H1 (cell line): ENCODE measurements around the gene MRPS26. TPM values are rescaled to one million over a fixed set of nuclear protein-coding genes. Genes with fewer than 3 reads are reported as not detected.

Experiments used
- CTCF ChIA-PET: fragments of 300-600 bp; sonication (Branson Sonifier 250); formaldehyde crosslinking; loops from one replicate; lab custom pipeline; 2021; ENCODE audit not compliant: partially characterized antibody; lab: Charles Lee
- POLR2A ChIA-PET: fragments of 300-600 bp; sonication (Branson Sonifier 250); formaldehyde crosslinking; loops from one replicate; lab custom pipeline; 2021; ENCODE audit warnings: inconsistent platforms; ENCODE audit not compliant: partially characterized antibody; lab: Charles Lee
- DNase-seq, 2 experiments: peaks; one replicate each; pipeline versions ENCODE4 v3.0.0 to v3.0.0-alpha.2; 2010 to 2022; ENCODE audit warnings: low spot score in 2 of 2, low read depth in 1 of 2, mixed read lengths in 1 of 2
- FAIRE-seq: peaks from 2 replicates; lab custom pipeline; 2011; peaks lifted over from hg19 to GRCh38; lab: Jason Lieb, UNC
- H2AFZ ChIP-seq: 2 replicates; pipeline ENCODE4 v1.8.1; 2012; ENCODE audit warnings: low read length, inconsistent platforms
- H2AK5ac ChIP-seq: 2 replicates; pipeline ENCODE4 v1.6.1; 2013; ENCODE audit warnings: low read depth, low read length
- H2BK120ac ChIP-seq: replicated peaks from 2 replicates; pipeline ENCODE3; 2013; ENCODE audit warnings: low read depth, low read length, inconsistent platforms
- H2BK12ac ChIP-seq: 2 replicates; pipeline ENCODE4 v1.6.1; 2013; ENCODE audit warnings: low read depth, low read length
- H2BK15ac ChIP-seq: 2 replicates; pipeline ENCODE4 v1.6.1; 2013; ENCODE audit warnings: low read length
- H2BK20ac ChIP-seq: 2 replicates; pipeline ENCODE4 v1.6.1; 2013; ENCODE audit warnings: low read length
- H2BK5ac ChIP-seq: 2 replicates; pipeline ENCODE4 v1.6.1; 2013; ENCODE audit warnings: low read depth, low read length
- H3K14ac ChIP-seq: 2 replicates; pipeline ENCODE4 v1.6.1; 2013; ENCODE audit warnings: inconsistent platforms; ENCODE audit not compliant: insufficient read length
- H3K18ac ChIP-seq: 2 replicates; pipeline ENCODE4 v1.6.1; 2013; ENCODE audit warnings: low read length; ENCODE audit errors: extremely low read depth
- H3K23ac ChIP-seq: 2 replicates; pipeline ENCODE4 v1.6.1; 2013; ENCODE audit warnings: inconsistent platforms; ENCODE audit not compliant: insufficient read length
- H3K23me2 ChIP-seq: 2 replicates; pipeline ENCODE4 v1.6.1; 2013; ENCODE audit warnings: low read depth, low read length
- H3K27ac ChIP-seq: 2 replicates; pipeline ENCODE4 v1.6.1; 2011; ENCODE audit warnings: low read depth, low read length, inconsistent platforms
- H3K27me3 ChIP-seq, 4 experiments: replicated peaks in 1 of 4; 1 replicate in 1 of 4; 2 replicates in 3 of 4; pipeline versions ENCODE4 v1.6.1 to v1.8.1; 2011 to 2013; ENCODE audit warnings: low read length in 3 of 4, mild to moderate bottlenecking in 3 of 4, inconsistent platforms in 2 of 4, mixed read lengths in 2 of 4, moderate library complexity in 1 of 4; ENCODE audit not compliant: control insufficient read depth in 3 of 4, insufficient read depth in 3 of 4; ENCODE audit errors: extremely low read depth in 1 of 4
- H3K36me3 ChIP-seq, 4 experiments: 2 replicates each; pipeline versions ENCODE4 v1.6.1 to v1.8.1; 2011 to 2013; ENCODE audit warnings: mild to moderate bottlenecking in 4 of 4, low read length in 3 of 4, moderate library complexity in 2 of 4, control low read depth in 1 of 4, inconsistent platforms in 1 of 4; ENCODE audit not compliant: insufficient read depth in 4 of 4, control insufficient read depth in 2 of 4
- H3K4ac ChIP-seq: replicated peaks from 2 replicates; pipeline ENCODE3; 2013; ENCODE audit warnings: low read length, low read depth, mixed read lengths, inconsistent platforms; ENCODE audit not compliant: insufficient read length
- H3K4me1 ChIP-seq, 4 experiments: replicated peaks in 1 of 4; 1 replicate in 1 of 4; 2 replicates in 3 of 4; pipeline versions ENCODE4 v1.6.1 to v1.8.1; 2011 to 2013; ENCODE audit warnings: low read length in 3 of 4, inconsistent platforms in 2 of 4, mixed read lengths in 1 of 4; ENCODE audit not compliant: insufficient read depth in 4 of 4, control insufficient read depth in 3 of 4
- H3K4me2 ChIP-seq, 2 experiments: 2 replicates each; pipeline versions ENCODE4 v1.6.1 to v1.8.1; 2011 to 2013; ENCODE audit warnings: low read depth in 2 of 2, low read length in 2 of 2, control low read depth in 1 of 2, inconsistent platforms in 1 of 2, mild to moderate bottlenecking in 1 of 2; ENCODE audit not compliant: insufficient read depth in 1 of 2
- H3K4me3 ChIP-seq, 4 experiments: fragments of 200-600, 300-600 bp in 1 of 4; sonication (generic), shearing (Covaris generic), sonication (Bioruptor Twin) in 1 of 4; 2 replicates each; pipeline versions ENCODE4 v1.5.1 to v1.8.1; 2011 to 2016; ENCODE audit warnings: low read length in 4 of 4, low read depth in 3 of 4, control low read depth in 2 of 4, inconsistent platforms in 2 of 4, mild to moderate bottlenecking in 2 of 4, mixed read lengths in 1 of 4, moderate library complexity in 1 of 4; ENCODE audit not compliant: insufficient read depth in 2 of 4; ENCODE audit errors: extremely low read depth in 1 of 4
- H3K56ac ChIP-seq: replicated peaks from 2 replicates; pipeline ENCODE3; 2013; ENCODE audit warnings: low read depth, mild to moderate bottlenecking, mixed read lengths, low read length, inconsistent platforms; ENCODE audit not compliant: insufficient read length
- H3K79me1 ChIP-seq: 2 replicates; pipeline ENCODE4 v1.6.1; 2013; ENCODE audit warnings: low read depth, low read length, control low read depth
- H3K79me2 ChIP-seq, 2 experiments: 2 replicates each; pipeline versions ENCODE4 v1.6.1 to v1.8.1; 2012 to 2013; ENCODE audit warnings: low read length in 2 of 2, mild to moderate bottlenecking in 2 of 2, inconsistent platforms in 1 of 2; ENCODE audit not compliant: insufficient read depth in 2 of 2, control insufficient read depth in 1 of 2
- H3K9ac ChIP-seq, 4 experiments: replicated peaks in 1 of 4; 1 replicate in 1 of 4; 2 replicates in 3 of 4; pipeline versions ENCODE4 v1.6.1 to v1.8.1; 2011 to 2013; ENCODE audit warnings: low read depth in 3 of 4, low read length in 3 of 4, control low read depth in 2 of 4, mild to moderate bottlenecking in 2 of 4, moderate library complexity in 2 of 4, inconsistent platforms in 1 of 4; ENCODE audit errors: extremely low read depth in 1 of 4
- H3K9me3 ChIP-seq, 2 experiments: 2 replicates each; pipeline versions ENCODE4 v1.6.1 to v1.8.1; 2012 to 2013; ENCODE audit warnings: mild to moderate bottlenecking in 2 of 2, moderate library complexity in 2 of 2, control low read depth in 1 of 2, inconsistent platforms in 1 of 2, low read depth in 1 of 2, low read length in 1 of 2, mixed read lengths in 1 of 2; ENCODE audit not compliant: insufficient read depth in 2 of 2
- H4K20me1 ChIP-seq, 2 experiments: replicated peaks in 1 of 2; 2 replicates each; pipeline versions ENCODE3 to v1.8.1; 2011 to 2013; ENCODE audit warnings: inconsistent platforms in 2 of 2, low read length in 2 of 2, mild to moderate bottlenecking in 1 of 2; ENCODE audit not compliant: insufficient read depth in 2 of 2, control insufficient read depth in 1 of 2
- H4K5ac ChIP-seq: 2 replicates; pipeline ENCODE4 v1.6.1; 2013; ENCODE audit warnings: low read length, low read depth, mixed read lengths, inconsistent platforms; ENCODE audit not compliant: insufficient read length
- H4K8ac ChIP-seq: 2 replicates; pipeline ENCODE4 v1.8.0; 2013; ENCODE audit warnings: mild to moderate bottlenecking, moderate library complexity, low read length, inconsistent platforms; ENCODE audit not compliant: insufficient read depth; ENCODE audit errors: extremely low read depth
- H4K91ac ChIP-seq: replicated peaks from 2 replicates; pipeline ENCODE3; 2013; ENCODE audit warnings: low read length, mixed read lengths, inconsistent platforms; ENCODE audit not compliant: insufficient read length
- EZH2 ChIP-seq: fragments of 200-600 bp; sonication (generic); IDR thresholded peaks from 2 replicates; pipeline ENCODE4 v1.7.1; 2012; ENCODE audit warnings: low read depth, mild to moderate bottlenecking, moderate library complexity, low read length, inconsistent platforms; ENCODE audit not compliant: severe bottlenecking
- SIN3A ChIP-seq, 2 experiments: IDR thresholded peaks in 1 of 2; conservative IDR thresholded peaks in 1 of 2; 2 replicates each; pipeline ENCODE4 v1.6.1; 2011 to 2012; ENCODE audit warnings: low read length in 2 of 2, improper control_type of control experiment in 1 of 2, low read depth in 1 of 2, mild to moderate bottlenecking in 1 of 2
- SUZ12 ChIP-seq: fragments of 200-600 bp; sonication (generic); IDR thresholded peaks from 2 replicates; pipeline ENCODE4 v1.6.1; 2012; ENCODE audit warnings: mild to moderate bottlenecking, inconsistent platforms, low read length, moderate library complexity, mixed read lengths
- TAF7 ChIP-seq: optimal IDR thresholded peaks from 2 replicates; pipeline ENCODE3; 2011; ENCODE audit warnings: low read depth, mild to moderate bottlenecking, inconsistent platforms, low read length, moderate library complexity, borderline replicate concordance
- YY1 ChIP-seq: IDR thresholded peaks from 2 replicates; pipeline ENCODE4 v1.6.1; 2011; ENCODE audit warnings: low read depth, mild to moderate bottlenecking, low read length
- WGBS, 2 experiments: shearing (Covaris generic) in 1 of 2; methylation state at CpG; one replicate each; pipeline versions ENCODE4 v1.1.6 to v1.1.7; 2013 to 2015; ENCODE audit warnings: low lambda C conversion rate in 2 of 2, mixed read lengths in 2 of 2, inconsistent platforms in 1 of 2, low coverage in 1 of 2, missing lambda C conversion rate in 1 of 2; ENCODE audit not compliant: insufficient replicate concordance in 2 of 2, insufficient coverage in 1 of 2, insufficient read length in 1 of 2; ENCODE audit errors: extremely low coverage in 1 of 2, missing lambda C conversion rate in 1 of 2; 5-methylcytosine and 5-hydroxymethylcytosine counted together
- polyA plus RNA-seq, 7 experiments: library from polyadenylated mRNA; depleted of rRNA in 3 of 7; stranded (reverse) in 5 of 7; unstranded in 2 of 7; fragments of >200 nt in 5 of 7; fragments of 200-250 nt in 2 of 7; gene quantifications; 1 replicate in 5 of 7; 2 replicates in 1 of 7; 4 replicates in 1 of 7; pipeline versions ENCODE4 v1.2.1 to v1.2.3, GENCODE V29; 2011 to 2013; ENCODE audit warnings: missing spikeins in 2 of 7, mixed read lengths in 2 of 7
- total RNA-seq: library from RNA; stranded (reverse); fragmentation: NEBNext Ultra II Directional; extraction: Animal tissue kit (Norgen Biotek cat#: 25700); gene quantifications from 2 replicates; pipeline ENCODE4 v1.2.1, GENCODE V29; 2021

MRPS26 gene
- total and polyA plus RNA-seq, 2 of the 8 experiments (the other 6 are each of a cell fraction or from before 2014, with no cell fraction given): 83.6 to 103 TPM

DNA sequence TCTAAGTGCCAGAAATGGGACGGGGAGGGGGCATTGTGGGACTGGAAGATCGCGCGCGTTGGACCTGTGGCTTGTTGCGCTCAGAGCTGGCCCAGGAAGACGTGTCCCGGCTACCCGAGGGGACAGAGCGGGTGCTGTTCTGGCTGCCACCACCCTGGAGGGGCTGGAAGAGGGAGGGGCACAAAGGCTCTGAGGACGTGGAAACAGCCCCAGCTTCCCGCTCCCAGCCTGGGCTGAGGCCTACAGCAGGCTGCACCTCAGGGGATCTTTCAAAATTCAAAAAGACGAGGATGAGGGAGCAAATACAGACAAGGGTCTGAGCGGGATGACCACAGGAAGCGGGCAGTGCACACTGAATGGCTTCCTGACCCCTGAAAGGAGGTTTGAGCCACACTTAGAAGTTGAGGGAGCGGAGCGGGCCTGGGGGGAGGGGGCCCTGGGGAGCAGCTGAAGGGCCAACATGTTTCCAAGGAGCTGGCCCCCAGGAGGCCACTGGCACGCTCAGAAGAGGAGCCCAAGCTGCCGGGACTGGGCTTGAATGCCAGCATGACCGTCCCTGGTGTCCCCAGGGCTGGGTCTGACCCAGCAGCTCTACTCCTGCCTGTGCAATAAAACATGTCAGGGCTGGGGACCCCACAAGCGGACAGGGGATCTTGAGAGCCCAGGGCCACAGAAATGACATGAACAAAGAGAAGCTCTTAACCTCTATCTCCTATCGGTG is 26.8 kb downstream of the MRPS26 start:
- Histone ChIP-seq H3K56ac (no peak overlapping the region), H2BK12ac (no peak overlapping the region), H2BK20ac (peak overlapping the region; percentile 48; the same call in 1 of the 2 replicates), H4K5ac (no peak overlapping the region), H2BK15ac (no peak overlapping the region), H3K36me3 (no peaks in the 10 kb centered on the region), H3K4me3 (peak overlapping the region in 3 of 4 experiments; percentile 14 to 61 (median 19); a peak in 5 of 8 replicates), H3K23ac (no peak overlapping the region), H3K9me3 (peaks cover 2 to 5% of the 10 kb centered on the region in 2 experiments; a peak in 2 of 4 replicates), H2BK5ac (0 out of 2 replicates have a peak overlapping the region, but pooled peaks have one; percentile 66), H3K23me2 (peaks cover 3% of the 10 kb centered on the region; the same call in 1 of the 2 replicates), H4K20me1 (no peaks in the 10 kb centered on the region), H3K27ac (no peak overlapping the region), H3K14ac (no peak overlapping the region), H3K4me2 (peak overlapping the region; percentile 46 to 72), H3K18ac (peak overlapping the region; percentile 71; the same call in 1 of the 2 replicates), H2AK5ac (0 out of 2 replicates have a peak overlapping the region, but pooled peaks have one; percentile 39), H4K8ac (peak overlapping the region; percentile 85; the same call in 1 of the 2 replicates), H2BK120ac (no peak overlapping the region), H2AFZ (peak overlapping the region; percentile 6; the same call in 1 of the 2 replicates), H3K79me1 (no peaks in the 10 kb centered on the region), H3K9ac (no peak overlapping the region), H4K91ac (no peak overlapping the region), H3K4ac (peak overlapping the region; percentile 85), H3K27me3 (peaks cover 11 to 30% (median 27%) of the 10 kb centered on the region in 4 experiments), H3K4me1 (peaks cover 0 to 8% (median 3%) of the 10 kb centered on the region in 4 experiments; a peak in 5 of 7 replicates), H3K79me2 (no peaks in the 10 kb centered on the region)
- CTCF ChIA-PET: interaction anchor here (1.0 to 2.3 kb wide), 6 partner anchors 12 to 96 kb away, joined by 3 to 8 read pairs (median 6); no protein-coding TSS in a partner anchor
- DNase-seq (no peak), FAIRE-seq (no peak)
- TF ChIP-seq SUZ12: 0 out of 2 replicates have a peak, but pooled peaks have one; percentile 5
- no peak for TF ChIP-seq YY1
- TF ChIP-seq EZH2: peak; percentile 10
- no peak for TF ChIP-seq SIN3A (conservative IDR thresholded peaks at IDR 0.05 in 1 of 2, IDR thresholded peaks at IDR 0.05 in 1 of 2; ENCODE audit: low read depth in 1 of 2, low read length in 2 of 2)
- TF ChIP-seq TAF7: no peak
- 78% methylated on average over 21 of the region's 22 CpGs; no CpG with 5 or more reads in 1 of the 2 experiments for WGBS, 2 experiments
- POLR2A ChIA-PET: interaction anchor here (1.0 to 1.8 kb wide), 8 partner anchors 9 to 128 kb away, joined by 3 to 6 read pairs (median 4); partner anchors contain the start of genes GNRH2 and MRPS26
